BJ (cell line): Measurements from ENCODE around the gene CDK14. TPM values are rescaled to one million over a fixed set of nuclear protein-coding genes. Genes with fewer than 3 reads are reported as not detected.

Source experiments
- CTCF ChIA-PET: fragments of 350-600 bp; formaldehyde crosslinking; extraction: SDS; loops from one replicate; lab custom pipeline; 2021; ENCODE audit warnings: antibody characterized with exemption, inconsistent platforms; lab: Yijun Ruan, JAX
- POLR2A ChIA-PET: fragments of 300-600 bp; sonication (Branson Sonifier 250); formaldehyde crosslinking; extraction: SDS; loops from one replicate; lab custom pipeline; 2021; ENCODE audit warnings: antibody characterized with exemption; lab: Charles Lee
- DNase-seq: peaks from one replicate; pipeline ENCODE4 v3.0.0-alpha.2; 2011; ENCODE audit warnings: low read depth
- H3K27me3 ChIP-seq: 2 replicates; pipeline ENCODE4 v1.6.0; 2011; ENCODE audit warnings: low read length; ENCODE audit not compliant: control insufficient read depth, insufficient read depth
- H3K36me3 ChIP-seq: 2 replicates; pipeline ENCODE4 v1.5.1; 2011; ENCODE audit warnings: low read length; ENCODE audit not compliant: control insufficient read depth, insufficient read depth
- H3K4me3 ChIP-seq: 2 replicates; pipeline ENCODE4 v1.5.1; 2011; ENCODE audit warnings: low read depth, mild to moderate bottlenecking, control low read depth, low read length
- polyA plus RNA-seq: library from polyadenylated mRNA; depleted of rRNA; stranded (reverse); fragments of >200 nt; gene quantifications from 2 replicates; pipeline ENCODE4 v1.2.3, GENCODE V29; 2011
- TF ChIP-seq, protein P1 (sequence below): IDR thresholded peaks from 2 replicates; pipeline ENCODE4 v1.5.1; 2011; ENCODE audit warnings: low read depth, mild to moderate bottlenecking, control low read depth, inconsistent platforms, low read length, moderate library complexity; ENCODE audit not compliant: insufficient read depth

CDK14 gene
- polyA plus RNA-seq, 1 experiment = 6.7 TPM

DNA sequence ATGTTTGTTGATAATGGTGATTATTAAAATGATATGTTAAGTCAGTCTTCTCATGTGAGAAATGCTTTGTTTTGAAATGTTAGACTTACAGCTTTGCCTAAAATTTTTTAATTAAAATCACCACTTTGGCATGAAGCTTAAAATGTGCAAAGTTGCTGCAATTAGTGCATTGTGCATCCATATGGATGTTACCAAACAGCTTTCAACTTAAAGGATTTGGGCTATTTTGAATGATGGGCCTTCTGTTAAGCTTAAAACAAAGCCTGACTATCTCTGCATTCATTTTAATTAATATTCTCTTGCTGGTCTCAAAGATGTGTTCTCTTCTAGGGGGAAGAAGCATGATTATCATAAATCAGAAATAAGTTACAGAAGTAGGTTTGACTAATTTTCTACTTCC is 603.5 kb downstream of the CDK14 start:
- no peak overlapping the region for H3K4me3 ChIP-seq
- ChIA-PET CTCF (no interaction called here), POLR2A (no interaction called here)
- TF ChIP-seq, protein P1, sequence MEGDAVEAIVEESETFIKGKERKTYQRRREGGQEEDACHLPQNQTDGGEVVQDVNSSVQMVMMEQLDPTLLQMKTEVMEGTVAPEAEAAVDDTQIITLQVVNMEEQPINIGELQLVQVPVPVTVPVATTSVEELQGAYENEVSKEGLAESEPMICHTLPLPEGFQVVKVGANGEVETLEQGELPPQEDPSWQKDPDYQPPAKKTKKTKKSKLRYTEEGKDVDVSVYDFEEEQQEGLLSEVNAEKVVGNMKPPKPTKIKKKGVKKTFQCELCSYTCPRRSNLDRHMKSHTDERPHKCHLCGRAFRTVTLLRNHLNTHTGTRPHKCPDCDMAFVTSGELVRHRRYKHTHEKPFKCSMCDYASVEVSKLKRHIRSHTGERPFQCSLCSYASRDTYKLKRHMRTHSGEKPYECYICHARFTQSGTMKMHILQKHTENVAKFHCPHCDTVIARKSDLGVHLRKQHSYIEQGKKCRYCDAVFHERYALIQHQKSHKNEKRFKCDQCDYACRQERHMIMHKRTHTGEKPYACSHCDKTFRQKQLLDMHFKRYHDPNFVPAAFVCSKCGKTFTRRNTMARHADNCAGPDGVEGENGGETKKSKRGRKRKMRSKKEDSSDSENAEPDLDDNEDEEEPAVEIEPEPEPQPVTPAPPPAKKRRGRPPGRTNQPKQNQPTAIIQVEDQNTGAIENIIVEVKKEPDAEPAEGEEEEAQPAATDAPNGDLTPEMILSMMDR = no peak
- no peak for DNase-seq
- H3K36me3 ChIP-seq = no peaks in the 10 kb centered on the region
- no peaks in the 10 kb centered on the region for H3K27me3 ChIP-seq

- no peak for DNase-seq
- Histone ChIP-seq H3K36me3 (no peaks in the 10 kb centered on the region), H3K27me3 (no peaks in the 10 kb centered on the region), H3K4me3 (no peak overlapping the region)
- TF ChIP-seq, protein P1 = no peak
- CTCF ChIA-PET = no interaction called here
- POLR2A ChIA-PET = no interaction called here
Observed at GRCh38 chr7:91201442-91202113, 605.5 kb downstream of the CDK14 start.

DNA sequence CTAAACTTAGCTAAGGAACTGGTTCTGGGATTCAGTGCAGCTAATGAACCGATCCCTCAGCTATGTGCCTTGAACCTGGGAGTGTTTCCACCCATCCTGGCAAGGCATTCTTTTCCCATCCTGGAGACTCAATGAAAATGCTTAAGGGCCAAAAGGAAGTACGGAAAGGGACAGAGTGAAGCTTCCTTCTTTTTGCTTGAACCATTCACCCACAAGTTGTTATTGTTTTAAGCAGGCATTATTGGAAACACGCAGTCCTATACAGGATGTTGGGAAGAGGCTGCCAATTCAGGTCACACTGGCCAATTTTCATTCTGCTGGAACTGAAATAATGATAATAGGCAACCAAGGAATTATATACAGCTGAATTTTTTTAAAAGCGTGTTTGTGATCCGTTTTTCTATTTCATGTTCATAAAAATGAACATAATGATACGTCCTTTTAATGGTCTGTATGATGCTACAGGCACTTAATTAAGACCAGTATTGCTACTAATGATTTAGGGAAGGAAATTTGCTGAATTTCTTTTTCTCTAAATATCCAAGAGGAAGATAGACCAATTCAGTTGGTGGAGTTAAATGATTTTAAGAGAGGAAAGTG is 610.3 kb downstream of the CDK14 start:
- Histone ChIP-seq H3K4me3 (no peak overlapping the region), H3K27me3 (no peaks in the 10 kb centered on the region), H3K36me3 (peaks cover 2% of the 10 kb centered on the region; the same call in 1 of the 2 replicates)
- POLR2A ChIA-PET = no interaction called here
- TF ChIP-seq, protein P1 = no peak
- CTCF ChIA-PET = interaction anchor here (1.5 kb wide), 1 partner anchor 21 kb away, joined by 3 read pairs; no protein-coding TSS in a partner anchor
- DNase-seq = no peak

DNA sequence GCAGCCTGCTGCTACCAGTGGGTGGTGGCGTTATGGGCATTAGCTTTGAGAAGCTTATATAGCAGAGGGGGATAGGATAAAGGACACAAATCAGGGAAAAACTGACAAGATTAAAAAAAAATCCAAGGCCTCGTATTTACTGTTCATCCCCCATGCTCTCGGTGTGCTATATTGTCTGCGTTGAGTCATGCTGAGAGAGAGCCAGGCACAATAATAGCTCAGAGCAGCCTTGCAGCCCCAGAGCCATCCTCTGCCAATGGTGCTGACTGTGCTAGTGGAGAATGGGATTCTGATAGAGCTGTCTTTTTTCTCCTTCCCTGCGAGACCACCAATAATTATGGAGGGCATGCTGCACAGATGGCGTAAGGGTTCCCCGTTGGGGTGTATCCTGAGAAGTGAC is 616.5 kb downstream of the CDK14 start:
- DNase-seq = no peak
- ChIA-PET POLR2A (no interaction called here), CTCF (no interaction called here)
- H3K36me3 ChIP-seq = peaks cover 2% of the 10 kb centered on the region; the same call in 1 of the 2 replicates
- TF ChIP-seq, protein P1 = no peak
- no peak overlapping the region for H3K4me3 ChIP-seq
- no peaks in the 10 kb centered on the region for H3K27me3 ChIP-seq

GRCh38 chr7:91226411-91226810 is 630.3 kb downstream of the CDK14 start:
- no peak for DNase-seq
- Histone ChIP-seq H3K4me3 (no peak overlapping the region), H3K36me3 (no peaks in the 10 kb centered on the region), H3K27me3 (no peaks in the 10 kb centered on the region)
- ChIA-PET CTCF (interaction anchor here (1.1 kb wide), 1 partner anchor 20 kb away, joined by 3 read pairs; no protein-coding TSS in a partner anchor), POLR2A (no interaction called here)
- TF ChIP-seq, protein P1 = no peak
